ENCODE data around the gene ZCCHC14.
"Not testable (repeated sequence)": the region's sequence is repeated elsewhere in the genome, so short reads cannot be mapped to it uniquely, and the experiment has no call there.

Gene ZCCHC14

DNA sequence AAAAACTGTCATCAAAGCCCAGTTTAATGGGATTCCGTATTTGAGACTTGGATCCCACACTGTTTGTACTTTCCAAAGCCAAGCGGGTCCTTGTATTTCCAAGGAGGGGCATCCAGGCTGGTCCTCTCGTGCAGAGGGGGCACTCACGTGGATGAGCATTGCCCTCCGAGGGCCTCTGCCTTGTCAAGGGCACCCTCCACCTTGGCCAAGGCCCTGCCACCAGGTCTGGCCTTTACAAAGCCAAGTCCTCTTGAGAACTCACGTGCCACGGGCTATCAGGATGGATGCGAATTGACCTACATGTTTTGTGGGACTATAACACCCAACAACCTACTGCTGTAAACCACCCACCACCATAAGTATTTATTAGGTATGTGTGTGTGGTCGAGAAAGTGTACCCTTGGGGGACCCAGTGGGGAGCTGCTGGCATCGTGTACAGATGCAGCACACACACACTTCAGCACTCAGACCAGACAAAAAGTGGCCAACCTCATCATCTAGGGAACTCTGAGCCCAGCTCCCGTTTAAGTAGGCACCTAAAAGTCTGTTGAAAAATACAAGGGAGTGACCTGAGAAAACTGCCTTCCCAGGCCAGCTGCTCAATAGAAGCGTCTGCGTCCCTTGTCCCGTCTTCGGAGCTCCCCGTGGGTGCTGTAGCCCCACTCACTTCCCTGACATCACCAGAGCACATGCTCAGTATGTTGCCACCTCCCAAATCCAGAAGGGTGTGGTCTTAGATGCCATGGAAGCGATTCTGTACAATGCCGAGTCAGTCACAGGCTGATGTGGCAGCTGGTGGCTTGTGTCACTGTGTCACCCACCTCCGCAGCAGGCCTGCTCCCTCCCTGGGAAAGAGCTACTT, 87.8 kb downstream of the ZCCHC14 start:
- H3K9me3 Mint-ChIP-seq, result no peaks in the 10 kb centered on the region
- H3K4me3 Mint-ChIP-seq, result no peak overlapping the region
- peak overlapping the region; percentile 29 for H3K27ac Mint-ChIP-seq
- no peaks in the 10 kb centered on the region for H3K27me3 Mint-ChIP-seq
- peaks cover 6% of the 10 kb centered on the region for H3K4me1 Mint-ChIP-seq (ENCODE audit: low read depth)
- no peak for DNase-seq
- peaks cover 87% of the 10 kb centered on the region for H3K36me3 Mint-ChIP-seq (ENCODE audit: low read depth)

DNA sequence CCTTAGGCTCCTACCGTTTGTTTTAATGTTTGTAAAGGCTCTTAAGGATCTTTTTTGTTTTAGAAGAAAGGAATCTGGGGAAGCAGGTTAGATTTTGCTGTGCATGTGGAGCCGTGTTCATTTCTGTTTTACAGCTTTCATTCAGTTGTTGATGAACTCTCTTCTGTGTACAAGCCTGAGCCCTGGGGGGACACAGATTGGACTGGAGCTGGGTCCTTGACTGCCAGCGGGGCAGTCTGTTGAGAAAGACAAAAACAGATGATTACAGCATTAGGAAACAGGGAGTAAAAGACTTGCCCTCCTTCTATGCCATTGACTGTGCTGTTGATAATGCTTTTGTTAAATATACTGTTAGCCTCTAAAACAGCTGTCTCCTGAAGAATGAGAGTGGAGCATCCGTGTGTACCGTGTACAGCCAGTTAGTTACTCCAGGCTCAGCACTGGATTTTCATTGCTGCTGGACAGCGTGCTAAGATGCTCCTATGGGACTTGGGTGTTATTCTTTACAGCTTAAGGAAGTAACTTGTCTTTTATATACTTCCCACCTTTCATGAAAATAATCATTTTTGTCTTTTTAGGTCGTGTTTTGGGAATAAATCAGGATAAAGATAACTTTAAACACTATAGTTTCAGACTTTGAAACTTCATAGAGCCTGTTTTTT, 97.5 kb downstream of the ZCCHC14 start:
- no peak overlapping the region for H3K27ac Mint-ChIP-seq
- DNase-seq, result no peak
- H3K4me1 Mint-ChIP-seq (ENCODE audit: low read depth), result peaks cover 43% of the 10 kb centered on the region
- no peaks in the 10 kb centered on the region for H3K27me3 Mint-ChIP-seq
- no peaks in the 10 kb centered on the region for H3K9me3 Mint-ChIP-seq
- no peak overlapping the region for H3K4me3 Mint-ChIP-seq
- peaks cover 44% of the 10 kb centered on the region for H3K36me3 Mint-ChIP-seq (ENCODE audit: low read depth)

DNA sequence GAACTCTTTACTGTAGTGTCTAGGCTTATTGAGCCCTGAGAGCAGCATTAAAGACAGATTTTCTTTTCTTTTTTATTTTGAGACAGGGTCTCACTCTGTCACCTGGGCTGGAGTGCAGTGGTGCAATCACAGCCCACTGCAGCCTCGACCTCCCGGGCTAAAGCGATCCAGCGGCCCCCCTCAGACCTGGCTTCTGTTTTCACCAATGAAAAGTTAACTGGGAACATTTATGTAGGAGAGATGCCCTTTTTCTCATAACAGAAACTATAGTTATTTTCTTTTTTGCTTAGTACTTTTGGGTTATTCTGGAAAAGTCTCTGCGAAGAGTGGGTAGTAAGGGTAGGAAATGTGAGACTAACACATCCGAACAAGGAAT, 99.2 kb downstream of the ZCCHC14 start:
- DNase-seq, result no peak
- Mint-ChIP-seq H3K4me1 (ENCODE audit: low read depth) (peaks cover 51% of the 10 kb centered on the region), H3K27ac (peak overlapping the region; percentile 94), H3K27me3 (no peaks in the 10 kb centered on the region), H3K9me3 (no peaks in the 10 kb centered on the region), H3K4me3 (peak overlapping the region; percentile 88), H3K36me3 (ENCODE audit: low read depth) (peaks cover 30% of the 10 kb centered on the region)

DNA sequence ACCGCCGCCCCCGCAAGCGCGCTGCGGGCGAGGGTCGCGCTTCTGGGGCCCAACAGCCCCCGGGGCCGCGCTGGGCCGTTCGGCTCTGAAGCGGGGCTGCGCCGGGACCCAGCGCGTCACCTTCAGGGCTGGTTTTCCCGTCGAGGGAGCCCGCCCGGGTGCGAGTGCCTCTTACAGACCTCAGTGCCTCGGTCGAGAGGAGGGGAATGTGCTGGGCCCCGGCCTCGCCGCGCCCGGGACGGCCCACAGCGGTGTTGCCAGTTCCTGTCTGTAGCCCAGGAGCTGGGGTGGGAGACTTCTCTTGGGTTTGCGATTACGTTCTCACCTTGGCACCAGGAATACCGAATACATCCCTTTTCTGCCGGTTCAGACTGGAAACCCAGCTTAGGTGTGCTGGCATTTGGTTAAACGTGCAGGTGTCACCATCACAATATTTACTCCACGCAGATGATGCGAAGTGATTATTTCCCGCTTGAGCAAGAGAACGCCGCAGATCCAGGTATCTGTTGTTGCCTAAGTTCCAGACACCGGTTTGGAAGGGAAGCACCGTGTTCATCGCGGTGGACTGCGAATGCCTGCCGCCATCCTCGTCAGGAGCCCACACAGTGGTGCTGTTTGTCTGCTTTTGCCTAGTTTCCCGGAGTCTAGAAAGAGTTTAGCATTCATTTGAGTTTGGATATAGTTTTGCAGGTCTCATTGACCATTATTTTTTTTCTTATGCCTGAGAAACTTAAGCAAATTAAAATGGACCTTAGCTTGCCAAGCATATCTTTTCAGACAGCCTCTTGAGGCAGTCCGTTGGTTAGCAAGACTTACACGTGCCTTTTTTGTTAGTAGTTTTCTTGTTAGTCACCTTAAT, 99.8 kb downstream of the ZCCHC14 start:
- Mint-ChIP-seq H3K27ac (peak overlapping the region; percentile 94), H3K4me1 (ENCODE audit: low read depth) (peaks cover 54% of the 10 kb centered on the region), H3K36me3 (ENCODE audit: low read depth) (peaks cover 26% of the 10 kb centered on the region), H3K9me3 (no peaks in the 10 kb centered on the region), H3K4me3 (peak overlapping the region; percentile 88), H3K27me3 (no peaks in the 10 kb centered on the region)
- DNase-seq, result peak; percentile 67

DNA sequence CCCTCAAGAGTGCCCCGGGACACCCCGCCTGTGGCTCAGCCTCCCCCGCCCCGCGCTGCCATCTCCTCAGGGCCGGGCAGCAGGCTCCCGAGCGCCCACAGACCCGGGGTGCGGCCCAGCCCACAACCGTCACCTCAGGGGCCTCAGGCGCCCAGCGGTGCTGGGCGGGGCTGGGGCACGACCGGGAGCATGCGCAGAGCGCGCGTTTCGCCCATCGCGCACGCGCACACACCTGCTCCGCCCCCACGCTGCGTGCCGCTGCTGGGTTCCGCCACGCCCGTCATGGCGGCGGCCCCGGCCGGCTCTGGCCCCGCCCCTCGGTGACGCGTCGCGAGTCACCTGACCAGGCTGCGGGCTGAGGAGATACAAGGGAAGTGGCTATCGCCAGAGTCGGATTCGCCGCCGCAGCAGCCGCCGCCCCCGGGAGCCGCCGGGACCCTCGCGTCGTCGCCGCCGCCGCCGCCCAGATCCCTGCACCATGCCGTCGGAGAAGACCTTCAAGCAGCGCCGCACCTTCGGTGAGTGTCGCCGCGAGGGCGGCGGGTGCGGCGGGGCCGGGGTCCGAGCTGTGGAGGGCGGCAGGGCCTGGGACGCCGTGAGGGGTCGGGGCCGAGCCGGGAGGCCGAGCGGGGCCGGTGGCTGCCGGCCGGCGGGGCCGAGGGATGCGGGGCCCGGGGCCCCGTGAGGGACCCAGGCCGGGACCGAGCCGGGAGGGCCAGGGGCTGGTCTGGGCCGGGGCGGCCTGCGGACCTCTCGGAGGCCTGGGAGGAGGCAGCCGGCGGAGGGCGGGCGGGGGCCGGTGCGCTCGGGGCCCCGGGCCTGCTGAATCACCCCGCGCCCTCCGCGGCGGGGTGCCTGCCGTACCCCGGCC, 100.6 kb downstream of the ZCCHC14 start, which contains the start of gene MAP1LC3B:
Gene MAP1LC3B, plus strand, starts transcription at position 387 of the 871 bp plus-strand sequence. Its CDS starts 92 bp downstream, at position 479.
- peak within 1 kb of the TSS; percentile 88 for H3K4me3 Mint-ChIP-seq
- H3K27ac Mint-ChIP-seq, result peak within 1 kb of the TSS; percentile 95
- no peaks in the 10 kb centered on the region for H3K9me3 Mint-ChIP-seq
- H3K36me3 Mint-ChIP-seq (ENCODE audit: low read depth), result peaks cover 24% of the 10 kb centered on the region
- peaks cover 59% of the 10 kb centered on the region for H3K4me1 Mint-ChIP-seq (ENCODE audit: low read depth)
- H3K27me3 Mint-ChIP-seq, result no peaks in the 10 kb centered on the region
- peak; percentile 100 for DNase-seq

DNA sequence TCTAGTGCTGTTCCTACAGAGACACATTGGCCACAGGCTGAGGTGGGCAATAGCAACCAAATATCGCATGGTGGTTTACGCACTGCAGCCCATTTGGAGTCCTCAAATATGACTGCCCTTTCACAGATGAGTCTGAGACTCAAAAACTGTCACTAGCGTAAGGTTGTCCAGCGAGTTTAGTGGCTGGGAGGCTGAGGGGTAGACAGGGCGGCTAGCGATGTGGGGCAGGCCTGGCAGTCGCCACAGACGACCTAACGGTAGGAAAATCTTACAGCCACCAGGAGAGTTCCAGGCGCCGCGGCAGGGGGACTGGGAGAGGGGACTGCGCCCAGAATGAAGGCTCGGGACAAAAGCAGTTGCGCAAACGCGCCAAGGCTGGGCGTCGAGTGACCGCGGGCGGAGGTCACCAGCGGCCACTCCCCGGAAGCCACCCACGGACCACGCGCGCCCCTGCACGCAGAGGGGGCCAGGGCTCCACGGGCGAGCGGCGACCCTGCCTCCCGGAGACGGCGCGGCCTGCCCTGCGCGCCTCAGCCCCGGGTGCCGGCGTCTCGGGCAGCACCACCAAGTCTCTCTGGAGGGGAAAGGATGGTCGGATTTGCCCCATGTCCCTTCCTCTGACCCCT, 101.4 kb downstream of the ZCCHC14 start:
- Mint-ChIP-seq H3K36me3 (ENCODE audit: low read depth) (peaks cover 22% of the 10 kb centered on the region), H3K27ac (peak overlapping the region; percentile 95), H3K27me3 (no peaks in the 10 kb centered on the region), H3K9me3 (no peaks in the 10 kb centered on the region), H3K4me1 (ENCODE audit: low read depth) (peaks cover 60% of the 10 kb centered on the region), H3K4me3 (peak overlapping the region; percentile 81)
- DNase-seq, result no peak

DNA sequence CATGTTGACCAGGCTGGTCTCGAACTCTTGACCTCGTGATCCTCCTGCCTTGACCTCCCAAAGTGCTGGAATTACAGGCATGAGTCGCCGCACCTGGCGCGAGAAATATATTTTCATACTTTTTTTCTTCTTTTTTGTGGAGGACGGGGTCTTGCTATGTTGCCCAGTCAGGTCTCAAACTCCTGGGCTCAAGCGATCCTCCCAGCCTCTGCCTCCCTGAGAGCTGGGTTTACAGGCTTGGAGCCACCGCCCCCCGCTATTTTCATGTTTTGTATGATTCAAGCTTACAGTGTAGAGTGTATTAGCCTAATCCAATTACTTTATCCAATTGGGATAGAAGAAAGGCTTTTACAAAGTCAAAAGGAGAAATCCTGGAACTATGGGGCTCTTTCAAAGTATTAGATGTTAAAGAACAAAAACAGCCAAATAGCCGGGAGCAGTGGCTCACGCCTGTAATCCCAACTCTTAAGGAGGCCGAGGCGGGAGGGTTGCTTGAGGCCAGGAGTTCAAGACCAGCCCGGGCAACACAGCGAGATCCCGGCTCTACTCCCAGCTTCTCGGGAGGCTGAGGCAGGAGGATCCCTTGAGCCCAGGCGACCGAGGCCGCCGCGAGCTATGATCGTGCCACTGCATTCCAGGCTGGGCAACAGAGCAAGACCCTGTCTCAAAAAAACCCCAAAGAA, 102.0 kb downstream of the ZCCHC14 start:
- Mint-ChIP-seq H3K27ac (peak overlapping the region; percentile 95), H3K9me3 (no peaks in the 10 kb centered on the region), H3K4me3 (peak overlapping the region; percentile 81), H3K27me3 (no peaks in the 10 kb centered on the region), H3K36me3 (ENCODE audit: low read depth) (peaks cover 21% of the 10 kb centered on the region), H3K4me1 (ENCODE audit: low read depth) (peaks cover 63% of the 10 kb centered on the region)
- no peak for DNase-seq

DNA sequence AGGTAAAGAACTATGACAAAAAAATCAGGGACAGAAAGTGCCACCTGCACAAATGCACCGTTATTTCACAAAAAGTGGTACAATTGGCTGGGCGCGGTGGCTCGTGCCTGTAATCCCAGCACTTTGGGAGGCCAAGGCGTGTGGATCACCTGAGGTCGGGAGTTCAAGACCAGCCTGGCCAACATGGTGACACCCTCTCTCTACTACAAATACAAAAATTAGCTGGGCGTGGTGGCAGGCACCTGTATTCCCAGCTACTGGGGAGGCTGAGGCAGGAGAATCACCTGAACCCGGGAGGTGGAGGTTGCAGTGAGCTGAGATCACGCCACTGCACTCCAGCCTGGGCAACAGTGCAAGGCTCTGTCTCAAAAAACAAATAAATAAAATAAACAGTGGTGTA, 102.9 kb downstream of the ZCCHC14 start:
- not testable (repeated sequence) for DNase-seq, H3K4me3 Mint-ChIP-seq, H3K27me3 Mint-ChIP-seq, H3K9me3 Mint-ChIP-seq
- Mint-ChIP-seq H3K36me3 (ENCODE audit: low read depth) (peaks cover 14% of the 10 kb centered on the region), H3K4me1 (ENCODE audit: low read depth) (peaks cover 60% of the 10 kb centered on the region), H3K27ac (peak overlapping the region; percentile 82)

DNA sequence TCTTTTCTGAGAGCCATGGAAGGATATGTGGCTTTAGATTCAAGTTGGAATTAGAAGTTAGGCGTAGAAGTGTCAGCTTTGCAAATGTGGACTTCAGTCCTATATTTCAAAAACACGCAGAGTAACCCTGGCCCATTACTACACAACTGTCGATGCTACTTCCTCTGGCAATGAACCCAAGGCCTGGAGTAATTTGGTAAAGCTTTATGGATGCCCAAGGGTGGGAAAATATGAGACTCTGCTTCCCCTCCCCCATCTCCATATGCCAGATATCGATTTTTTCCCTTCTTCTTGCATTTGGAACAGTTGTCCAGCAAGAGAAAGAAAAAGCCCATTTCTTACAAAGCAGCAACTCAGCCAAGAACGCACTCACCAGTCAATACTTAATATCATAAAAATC, 103.6 kb downstream of the ZCCHC14 start:
- no peaks in the 10 kb centered on the region for H3K9me3 Mint-ChIP-seq
- peaks cover 59% of the 10 kb centered on the region for H3K4me1 Mint-ChIP-seq (ENCODE audit: low read depth)
- H3K36me3 Mint-ChIP-seq (ENCODE audit: low read depth), result peaks cover 9% of the 10 kb centered on the region
- no peaks in the 10 kb centered on the region for H3K27me3 Mint-ChIP-seq
- DNase-seq, result no peak
- H3K27ac Mint-ChIP-seq, result peak overlapping the region; percentile 82
- H3K4me3 Mint-ChIP-seq, result no peak overlapping the region

DNA sequence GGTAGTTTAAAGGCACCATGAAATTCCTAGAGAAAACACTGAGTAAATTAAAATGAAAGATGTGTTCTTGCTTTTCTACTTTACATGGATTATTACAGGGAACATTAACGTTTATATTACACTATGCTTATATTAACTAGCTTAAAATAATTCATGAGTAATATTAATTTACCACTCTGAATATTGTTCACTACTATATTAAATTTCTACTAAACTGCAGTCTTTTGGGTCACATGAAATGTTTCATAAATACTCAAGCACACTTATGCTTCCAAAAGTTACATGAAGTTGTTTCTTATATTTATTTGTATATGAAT, 104.0 kb downstream of the ZCCHC14 start:
- no peak for DNase-seq
- Mint-ChIP-seq H3K36me3 (ENCODE audit: low read depth) (peaks cover 11% of the 10 kb centered on the region), H3K27ac (peak overlapping the region; percentile 97), H3K4me3 (peak overlapping the region; percentile 50), H3K4me1 (ENCODE audit: low read depth) (peaks cover 56% of the 10 kb centered on the region), H3K27me3 (peaks cover 2% of the 10 kb centered on the region), H3K9me3 (no peaks in the 10 kb centered on the region)

DNA sequence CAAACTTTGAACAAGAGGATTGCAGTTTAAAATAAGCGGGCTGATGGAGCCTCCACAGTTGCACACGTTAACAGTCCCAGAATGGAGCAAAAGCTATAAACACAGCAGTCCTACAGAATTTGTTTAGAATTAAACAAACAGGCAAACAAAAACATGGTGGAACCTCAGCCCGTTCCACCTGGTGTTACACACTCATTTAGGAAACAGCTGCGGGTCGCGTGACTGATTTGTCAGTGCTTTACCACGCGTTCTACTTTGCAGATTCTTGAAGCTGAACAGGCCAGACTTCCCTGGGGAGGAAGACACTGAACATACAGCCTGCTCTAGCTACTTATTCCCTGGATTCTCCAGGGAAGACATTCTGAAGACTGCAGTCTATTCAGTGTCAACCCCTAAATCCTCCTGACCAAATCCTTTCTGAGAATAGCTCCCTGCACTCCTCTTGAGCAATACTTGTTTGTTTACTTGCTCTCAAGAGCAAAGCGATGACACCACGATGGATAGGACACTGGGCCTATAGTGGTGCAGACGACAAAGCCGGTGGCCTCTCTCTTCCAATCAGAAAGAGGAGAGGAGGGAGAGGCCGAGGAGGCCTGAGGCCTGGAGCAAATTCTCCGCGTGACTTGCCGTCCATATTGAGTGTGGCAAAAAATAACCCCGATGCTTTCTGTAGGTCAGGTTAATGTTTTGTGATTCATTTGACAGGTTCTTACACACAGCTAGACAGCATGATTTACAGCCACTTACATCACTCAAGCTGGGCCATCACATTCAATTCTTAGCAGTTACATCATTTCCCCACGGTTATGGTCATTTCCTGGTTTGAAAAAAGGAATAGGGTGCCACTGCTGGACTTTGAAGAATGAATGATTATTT, 104.6 kb downstream of the ZCCHC14 start:
- DNase-seq, result peak; percentile 82
- Mint-ChIP-seq H3K4me1 (ENCODE audit: low read depth) (peaks cover 50% of the 10 kb centered on the region), H3K9me3 (no peaks in the 10 kb centered on the region)

DNA sequence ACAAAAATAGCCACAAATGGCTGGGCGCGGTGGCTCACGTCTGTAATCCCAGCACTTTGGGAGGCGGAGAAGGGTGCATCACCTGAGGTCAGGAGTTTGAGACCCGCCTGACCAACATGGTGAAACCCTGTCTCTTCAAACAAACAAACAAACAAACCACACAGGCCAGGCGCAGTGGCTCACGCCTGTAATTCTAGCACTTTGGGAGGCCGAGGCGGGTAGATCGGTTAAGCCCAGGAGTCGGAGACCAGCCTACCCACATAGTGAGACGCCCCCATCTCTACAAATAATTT, 108.0 kb downstream of the ZCCHC14 start:
- H3K27me3 Mint-ChIP-seq, DNase-seq, H3K9me3 Mint-ChIP-seq: not testable (repeated sequence)
- peak overlapping the region; percentile 84 for H3K27ac Mint-ChIP-seq
- peaks cover 70% of the 10 kb centered on the region for H3K4me1 Mint-ChIP-seq (ENCODE audit: low read depth)
- peak overlapping the region; percentile 82 for H3K4me3 Mint-ChIP-seq
- peaks cover 24% of the 10 kb centered on the region for H3K36me3 Mint-ChIP-seq (ENCODE audit: low read depth)

More for the DNA sequence above, 104.6 kb downstream of the ZCCHC14 start:
- Mint-ChIP-seq H3K4me3 (peak overlapping the region; percentile 50), H3K27ac (peak overlapping the region; percentile 97), H3K27me3 (peaks cover 2% of the 10 kb centered on the region), H3K36me3 (ENCODE audit: low read depth) (peaks cover 6% of the 10 kb centered on the region)

All from activated T-cell treated with anti-CD3 and anti-CD28 coated beads, Interleukin-2, amount 50 U/mL, for 24 hours (primary cell).